Vagina (tissue), 2 donors: ENCODE results near the gene LRRC7.

Source experiments
- POLR2AphosphoS5 ChIP-seq, 2 donors: sonication (generic); formaldehyde crosslinking; IDR thresholded peaks; one replicate each; pipeline ENCODE4 v1.9.0; 2017; ENCODE audit warnings: antibody characterized with exemption in 2 of 2, mild to moderate bottlenecking in 2 of 2, low read depth in 1 of 2; ENCODE audit not compliant: insufficient read depth in 1 of 2
- TF ChIP-seq, protein P1 (sequence below), 3 experiments: fragments of 450-650 bp in 2 of 3; fragments of 200-600 bp in 1 of 3; sonication (generic) in 1 of 3; IDR thresholded peaks; one replicate each; pipeline ENCODE4 v1.5.1; 2017 to 2019; ENCODE audit warnings: antibody characterized with exemption in 3 of 3, mild to moderate bottlenecking in 2 of 3, moderate library complexity in 2 of 3

DNA sequence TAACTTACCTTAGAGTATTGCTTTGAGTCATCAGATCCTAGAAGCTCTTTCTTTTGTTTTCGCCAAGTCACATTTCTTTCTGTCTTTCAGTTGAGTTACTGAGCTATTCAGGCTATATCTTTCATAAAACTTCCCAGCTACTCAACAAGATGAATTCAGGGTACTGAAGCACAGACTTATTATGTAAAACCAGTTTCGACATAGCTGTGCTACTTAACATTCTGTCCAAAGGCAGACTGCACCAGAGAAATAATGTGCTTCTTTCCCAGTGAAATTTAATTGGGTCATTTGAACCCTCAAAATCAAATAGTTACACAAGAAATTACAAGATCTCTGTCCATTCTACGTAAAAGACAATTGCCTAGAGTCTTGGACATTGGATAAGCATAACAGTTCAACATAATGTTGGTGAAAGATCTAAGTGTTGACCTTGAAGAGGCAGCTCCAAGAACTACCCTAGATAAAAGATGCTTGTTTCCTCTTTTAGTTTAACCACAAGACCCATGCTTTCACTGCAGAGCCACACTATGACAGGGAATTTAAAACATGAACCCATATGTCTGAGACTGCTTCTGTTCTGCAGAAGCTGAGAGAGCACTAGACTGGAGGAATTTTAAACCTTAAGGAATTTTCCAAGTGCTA lies 474.5 kb downstream of the LRRC7 start:
- TF ChIP-seq, protein P1, sequence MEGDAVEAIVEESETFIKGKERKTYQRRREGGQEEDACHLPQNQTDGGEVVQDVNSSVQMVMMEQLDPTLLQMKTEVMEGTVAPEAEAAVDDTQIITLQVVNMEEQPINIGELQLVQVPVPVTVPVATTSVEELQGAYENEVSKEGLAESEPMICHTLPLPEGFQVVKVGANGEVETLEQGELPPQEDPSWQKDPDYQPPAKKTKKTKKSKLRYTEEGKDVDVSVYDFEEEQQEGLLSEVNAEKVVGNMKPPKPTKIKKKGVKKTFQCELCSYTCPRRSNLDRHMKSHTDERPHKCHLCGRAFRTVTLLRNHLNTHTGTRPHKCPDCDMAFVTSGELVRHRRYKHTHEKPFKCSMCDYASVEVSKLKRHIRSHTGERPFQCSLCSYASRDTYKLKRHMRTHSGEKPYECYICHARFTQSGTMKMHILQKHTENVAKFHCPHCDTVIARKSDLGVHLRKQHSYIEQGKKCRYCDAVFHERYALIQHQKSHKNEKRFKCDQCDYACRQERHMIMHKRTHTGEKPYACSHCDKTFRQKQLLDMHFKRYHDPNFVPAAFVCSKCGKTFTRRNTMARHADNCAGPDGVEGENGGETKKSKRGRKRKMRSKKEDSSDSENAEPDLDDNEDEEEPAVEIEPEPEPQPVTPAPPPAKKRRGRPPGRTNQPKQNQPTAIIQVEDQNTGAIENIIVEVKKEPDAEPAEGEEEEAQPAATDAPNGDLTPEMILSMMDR (IDR thresholded peaks at IDR 0.05) = no peak
- TF ChIP-seq POLR2AphosphoS5 (IDR thresholded peaks at IDR 0.05; ENCODE audit: insufficient read depth in 1 of 2, low read depth in 1 of 2) = no peak
